H1 (cell line): ENCODE data around the gene TMEM170A. TPM values are rescaled to one million over a fixed set of nuclear protein-coding genes. Genes with fewer than 3 reads are reported as not detected.

Source experiments
- CTCF ChIA-PET: fragments of 300-600 bp; sonication (Branson Sonifier 250); formaldehyde crosslinking; loops from one replicate; lab custom pipeline; 2021; ENCODE audit not compliant: partially characterized antibody; lab: Charles Lee
- POLR2A ChIA-PET: fragments of 300-600 bp; sonication (Branson Sonifier 250); formaldehyde crosslinking; loops from one replicate; lab custom pipeline; 2021; ENCODE audit warnings: inconsistent platforms; ENCODE audit not compliant: partially characterized antibody; lab: Charles Lee
- DNase-seq, 2 experiments: peaks; one replicate each; pipeline versions ENCODE4 v3.0.0 to v3.0.0-alpha.2; 2010 to 2022; ENCODE audit warnings: low spot score in 2 of 2, low read depth in 1 of 2, mixed read lengths in 1 of 2
- FAIRE-seq: peaks from 2 replicates; lab custom pipeline; 2011; peaks lifted over from hg19 to GRCh38; lab: Jason Lieb, UNC
- H2AFZ ChIP-seq: 2 replicates; pipeline ENCODE4 v1.8.1; 2012; ENCODE audit warnings: low read length, inconsistent platforms
- H2AK5ac ChIP-seq: 2 replicates; pipeline ENCODE4 v1.6.1; 2013; ENCODE audit warnings: low read depth, low read length
- H2BK120ac ChIP-seq: replicated peaks from 2 replicates; pipeline ENCODE3; 2013; ENCODE audit warnings: low read depth, low read length, inconsistent platforms
- H2BK12ac ChIP-seq: 2 replicates; pipeline ENCODE4 v1.6.1; 2013; ENCODE audit warnings: low read depth, low read length
- H2BK15ac ChIP-seq: 2 replicates; pipeline ENCODE4 v1.6.1; 2013; ENCODE audit warnings: low read length
- H2BK20ac ChIP-seq: 2 replicates; pipeline ENCODE4 v1.6.1; 2013; ENCODE audit warnings: low read length
- H2BK5ac ChIP-seq: 2 replicates; pipeline ENCODE4 v1.6.1; 2013; ENCODE audit warnings: low read depth, low read length
- H3K14ac ChIP-seq: 2 replicates; pipeline ENCODE4 v1.6.1; 2013; ENCODE audit warnings: inconsistent platforms; ENCODE audit not compliant: insufficient read length
- H3K18ac ChIP-seq: 2 replicates; pipeline ENCODE4 v1.6.1; 2013; ENCODE audit warnings: low read length; ENCODE audit errors: extremely low read depth
- H3K23ac ChIP-seq: 2 replicates; pipeline ENCODE4 v1.6.1; 2013; ENCODE audit warnings: inconsistent platforms; ENCODE audit not compliant: insufficient read length
- H3K23me2 ChIP-seq: 2 replicates; pipeline ENCODE4 v1.6.1; 2013; ENCODE audit warnings: low read depth, low read length
- H3K27ac ChIP-seq: 2 replicates; pipeline ENCODE4 v1.6.1; 2011; ENCODE audit warnings: low read depth, low read length, inconsistent platforms
- H3K27me3 ChIP-seq, 4 experiments: replicated peaks in 1 of 4; 1 replicate in 1 of 4; 2 replicates in 3 of 4; pipeline versions ENCODE4 v1.6.1 to v1.8.1; 2011 to 2013; ENCODE audit warnings: low read length in 3 of 4, mild to moderate bottlenecking in 3 of 4, inconsistent platforms in 2 of 4, mixed read lengths in 2 of 4, moderate library complexity in 1 of 4; ENCODE audit not compliant: control insufficient read depth in 3 of 4, insufficient read depth in 3 of 4; ENCODE audit errors: extremely low read depth in 1 of 4
- H3K36me3 ChIP-seq, 4 experiments: 2 replicates each; pipeline versions ENCODE4 v1.6.1 to v1.8.1; 2011 to 2013; ENCODE audit warnings: mild to moderate bottlenecking in 4 of 4, low read length in 3 of 4, moderate library complexity in 2 of 4, control low read depth in 1 of 4, inconsistent platforms in 1 of 4; ENCODE audit not compliant: insufficient read depth in 4 of 4, control insufficient read depth in 2 of 4
- H3K4ac ChIP-seq: replicated peaks from 2 replicates; pipeline ENCODE3; 2013; ENCODE audit warnings: low read length, low read depth, mixed read lengths, inconsistent platforms; ENCODE audit not compliant: insufficient read length
- H3K4me1 ChIP-seq, 4 experiments: replicated peaks in 1 of 4; 1 replicate in 1 of 4; 2 replicates in 3 of 4; pipeline versions ENCODE4 v1.6.1 to v1.8.1; 2011 to 2013; ENCODE audit warnings: low read length in 3 of 4, inconsistent platforms in 2 of 4, mixed read lengths in 1 of 4; ENCODE audit not compliant: insufficient read depth in 4 of 4, control insufficient read depth in 3 of 4
- H3K4me2 ChIP-seq, 2 experiments: 2 replicates each; pipeline versions ENCODE4 v1.6.1 to v1.8.1; 2011 to 2013; ENCODE audit warnings: low read depth in 2 of 2, low read length in 2 of 2, control low read depth in 1 of 2, inconsistent platforms in 1 of 2, mild to moderate bottlenecking in 1 of 2; ENCODE audit not compliant: insufficient read depth in 1 of 2
- H3K4me3 ChIP-seq, 4 experiments: fragments of 200-600, 300-600 bp in 1 of 4; sonication (generic), shearing (Covaris generic), sonication (Bioruptor Twin) in 1 of 4; 2 replicates each; pipeline versions ENCODE4 v1.5.1 to v1.8.1; 2011 to 2016; ENCODE audit warnings: low read length in 4 of 4, low read depth in 3 of 4, control low read depth in 2 of 4, inconsistent platforms in 2 of 4, mild to moderate bottlenecking in 2 of 4, mixed read lengths in 1 of 4, moderate library complexity in 1 of 4; ENCODE audit not compliant: insufficient read depth in 2 of 4; ENCODE audit errors: extremely low read depth in 1 of 4
- H3K56ac ChIP-seq: replicated peaks from 2 replicates; pipeline ENCODE3; 2013; ENCODE audit warnings: low read depth, mild to moderate bottlenecking, mixed read lengths, low read length, inconsistent platforms; ENCODE audit not compliant: insufficient read length
- H3K79me1 ChIP-seq: 2 replicates; pipeline ENCODE4 v1.6.1; 2013; ENCODE audit warnings: low read depth, low read length, control low read depth
- H3K79me2 ChIP-seq, 2 experiments: 2 replicates each; pipeline versions ENCODE4 v1.6.1 to v1.8.1; 2012 to 2013; ENCODE audit warnings: low read length in 2 of 2, mild to moderate bottlenecking in 2 of 2, inconsistent platforms in 1 of 2; ENCODE audit not compliant: insufficient read depth in 2 of 2, control insufficient read depth in 1 of 2
- H3K9ac ChIP-seq, 4 experiments: replicated peaks in 1 of 4; 1 replicate in 1 of 4; 2 replicates in 3 of 4; pipeline versions ENCODE4 v1.6.1 to v1.8.1; 2011 to 2013; ENCODE audit warnings: low read depth in 3 of 4, low read length in 3 of 4, control low read depth in 2 of 4, mild to moderate bottlenecking in 2 of 4, moderate library complexity in 2 of 4, inconsistent platforms in 1 of 4; ENCODE audit errors: extremely low read depth in 1 of 4
- H3K9me3 ChIP-seq, 2 experiments: 2 replicates each; pipeline versions ENCODE4 v1.6.1 to v1.8.1; 2012 to 2013; ENCODE audit warnings: mild to moderate bottlenecking in 2 of 2, moderate library complexity in 2 of 2, control low read depth in 1 of 2, inconsistent platforms in 1 of 2, low read depth in 1 of 2, low read length in 1 of 2, mixed read lengths in 1 of 2; ENCODE audit not compliant: insufficient read depth in 2 of 2
- H4K20me1 ChIP-seq, 2 experiments: replicated peaks in 1 of 2; 2 replicates each; pipeline versions ENCODE3 to v1.8.1; 2011 to 2013; ENCODE audit warnings: inconsistent platforms in 2 of 2, low read length in 2 of 2, mild to moderate bottlenecking in 1 of 2; ENCODE audit not compliant: insufficient read depth in 2 of 2, control insufficient read depth in 1 of 2
- H4K5ac ChIP-seq: 2 replicates; pipeline ENCODE4 v1.6.1; 2013; ENCODE audit warnings: low read length, low read depth, mixed read lengths, inconsistent platforms; ENCODE audit not compliant: insufficient read length
- H4K8ac ChIP-seq: 2 replicates; pipeline ENCODE4 v1.8.0; 2013; ENCODE audit warnings: mild to moderate bottlenecking, moderate library complexity, low read length, inconsistent platforms; ENCODE audit not compliant: insufficient read depth; ENCODE audit errors: extremely low read depth
- H4K91ac ChIP-seq: replicated peaks from 2 replicates; pipeline ENCODE3; 2013; ENCODE audit warnings: low read length, mixed read lengths, inconsistent platforms; ENCODE audit not compliant: insufficient read length
- ASH2L ChIP-seq: fragments of 200-600, 300-600 bp; sonication (generic); IDR thresholded peaks from one replicate; pipeline ENCODE4 v1.7.1; 2017; ENCODE audit warnings: low read length
- CBX5 ChIP-seq: fragments of 300-800, 300-1000 bp; sonication (generic); IDR thresholded peaks from 2 replicates; pipeline ENCODE4 v1.7.1; 2016; ENCODE audit warnings: antibody characterized with exemption, low read length, low read depth
- CTBP2 ChIP-seq: IDR thresholded peaks from 2 replicates; pipeline ENCODE4 v1.7.0; 2011; ENCODE audit warnings: borderline replicate concordance, mild to moderate bottlenecking, moderate library complexity, mixed read lengths, low read length; ENCODE audit not compliant: insufficient read depth, insufficient read length
- EP300 ChIP-seq, 2 experiments: IDR thresholded peaks; 1 replicate in 1 of 2; 2 replicates in 1 of 2; pipeline ENCODE4 v1.6.1; 2011 to 2012; ENCODE audit warnings: low read depth in 2 of 2, low read length in 2 of 2, mild to moderate bottlenecking in 2 of 2, borderline replicate concordance in 1 of 2, inconsistent platforms in 1 of 2, moderate library complexity in 1 of 2
- EZH2 ChIP-seq: fragments of 200-600 bp; sonication (generic); IDR thresholded peaks from 2 replicates; pipeline ENCODE4 v1.7.1; 2012; ENCODE audit warnings: low read depth, mild to moderate bottlenecking, moderate library complexity, low read length, inconsistent platforms; ENCODE audit not compliant: severe bottlenecking
- GABPA ChIP-seq: IDR thresholded peaks from 2 replicates; pipeline ENCODE4 v1.6.1; 2011; ENCODE audit warnings: mild to moderate bottlenecking, low read length, moderate library complexity, borderline replicate concordance; ENCODE audit not compliant: insufficient read depth
- MAX ChIP-seq: IDR thresholded peaks from 2 replicates; pipeline ENCODE4 v1.6.1; 2012; ENCODE audit warnings: inconsistent platforms
- POLR2AphosphoS5 ChIP-seq: IDR thresholded peaks from 2 replicates; pipeline ENCODE4 v1.6.1; 2011; ENCODE audit warnings: low read depth, low read length
- POU5F1 ChIP-seq: IDR thresholded peaks from 2 replicates; pipeline ENCODE4 v1.6.1; 2011; ENCODE audit warnings: low read depth, mild to moderate bottlenecking, low read length, moderate library complexity
- RFX5 ChIP-seq: IDR thresholded peaks from 2 replicates; pipeline ENCODE4 v1.6.1; 2011; ENCODE audit warnings: low read depth, low read length, improper control_type of control experiment, borderline replicate concordance
- SIN3A ChIP-seq, 2 experiments: IDR thresholded peaks in 1 of 2; conservative IDR thresholded peaks in 1 of 2; 2 replicates each; pipeline ENCODE4 v1.6.1; 2011 to 2012; ENCODE audit warnings: low read length in 2 of 2, improper control_type of control experiment in 1 of 2, low read depth in 1 of 2, mild to moderate bottlenecking in 1 of 2
- TAF1 ChIP-seq: IDR thresholded peaks from 2 replicates; pipeline ENCODE4 v1.6.1; 2011; ENCODE audit warnings: mild to moderate bottlenecking, low read depth, low read length
- YY1 ChIP-seq: IDR thresholded peaks from 2 replicates; pipeline ENCODE4 v1.6.1; 2011; ENCODE audit warnings: low read depth, mild to moderate bottlenecking, low read length
- WGBS, 2 experiments: shearing (Covaris generic) in 1 of 2; methylation state at CpG; one replicate each; pipeline versions ENCODE4 v1.1.6 to v1.1.7; 2013 to 2015; ENCODE audit warnings: low lambda C conversion rate in 2 of 2, mixed read lengths in 2 of 2, inconsistent platforms in 1 of 2, low coverage in 1 of 2, missing lambda C conversion rate in 1 of 2; ENCODE audit not compliant: insufficient replicate concordance in 2 of 2, insufficient coverage in 1 of 2, insufficient read length in 1 of 2; ENCODE audit errors: extremely low coverage in 1 of 2, missing lambda C conversion rate in 1 of 2; 5-methylcytosine and 5-hydroxymethylcytosine counted together
- polyA plus RNA-seq, 7 experiments: library from polyadenylated mRNA; depleted of rRNA in 3 of 7; stranded (reverse) in 5 of 7; unstranded in 2 of 7; fragments of >200 nt in 5 of 7; fragments of 200-250 nt in 2 of 7; gene quantifications; 1 replicate in 5 of 7; 2 replicates in 1 of 7; 4 replicates in 1 of 7; pipeline versions ENCODE4 v1.2.1 to v1.2.3, GENCODE V29; 2011 to 2013; ENCODE audit warnings: missing spikeins in 2 of 7, mixed read lengths in 2 of 7
- total RNA-seq: library from RNA; stranded (reverse); fragmentation: NEBNext Ultra II Directional; extraction: Animal tissue kit (Norgen Biotek cat#: 25700); gene quantifications from 2 replicates; pipeline ENCODE4 v1.2.1, GENCODE V29; 2021

Gene TMEM170A
- total and polyA plus RNA-seq, 2 of the 8 experiments (the other 6 are each of a cell fraction or from before 2014, with no cell fraction given): 22.9 to 56.6 TPM

GRCh38 chr16:75460446-75460845, 4.0 kb downstream of the TMEM170A start:
- Histone ChIP-seq H4K5ac (no peak overlapping the region), H3K36me3 (no peaks in the 10 kb centered on the region), H3K14ac (no peak overlapping the region), H4K91ac (no peak overlapping the region), H3K27me3 (no peaks in the 10 kb centered on the region), H4K20me1 (peaks cover 10 to 26% of the 10 kb centered on the region in 2 experiments), H3K9ac (peak overlapping the region in 2 of 4 experiments; percentile 6 to 10; a peak in 2 of 7 replicates), H4K8ac (peak overlapping the region; percentile 58; the same call in 1 of the 2 replicates), H3K27ac (no peak overlapping the region), H3K4me2 (peak overlapping the region in 1 of 2 experiments; percentile 12; a peak in 2 of 4 replicates), H3K4me3 (peak overlapping the region in 1 of 4 experiments; percentile 21; a peak in 2 of 8 replicates), H3K18ac (no peak overlapping the region), H2BK12ac (no peak overlapping the region), H2BK20ac (no peak overlapping the region), H2AFZ (no peak overlapping the region), H3K23me2 (0 out of 2 replicates have a peak, but pooled peaks cover 1% of the 10 kb centered on the region), H2BK120ac (no peak overlapping the region), H2AK5ac (no peak overlapping the region), H3K4ac (no peak overlapping the region), H3K79me1 (peaks cover 11% of the 10 kb centered on the region), H3K56ac (no peak overlapping the region), H2BK15ac (no peak overlapping the region), H2BK5ac (no peak overlapping the region), H3K4me1 (peaks cover 3 to 8% (median 5%) of the 10 kb centered on the region in 4 experiments; a peak in 6 of 7 replicates), H3K9me3 (no peaks in the 10 kb centered on the region), H3K23ac (no peak overlapping the region), H3K79me2 (peaks cover 11 to 80% of the 10 kb centered on the region in 2 experiments)
- 8% methylated on average over 1 of the region's 1 CpG; no CpG with 5 or more reads in 1 of the 2 experiments for WGBS, 2 experiments
- CTCF ChIA-PET: no interaction called here
- POLR2A ChIA-PET: no interaction called here
- no peak for DNase-seq
- FAIRE-seq: no peak
- no peak for TF ChIP-seq POU5F1
- TF ChIP-seq MAX: peak; percentile 50; the same call in 1 of the 2 replicates
- TF ChIP-seq EP300 (IDR thresholded peaks at IDR 0.05; ENCODE audit: borderline replicate concordance in 1 of 2, low read depth in 2 of 2, low read length in 2 of 2): peak in 1 of 2 experiments; percentile 21; a peak in 1 of 3 replicates
- peak; percentile 31 for TF ChIP-seq ASH2L
- no peak for TF ChIP-seq YY1
- TF ChIP-seq POLR2AphosphoS5: no peak
- TF ChIP-seq CTBP2: no peak
- no peak for TF ChIP-seq GABPA
- TF ChIP-seq EZH2: no peak
- no peak for TF ChIP-seq RFX5
- no peak for TF ChIP-seq CBX5
- 0 out of 4 replicates have a peak, but pooled peaks of 1 of the 2 experiments have one; percentile 33 for TF ChIP-seq SIN3A (conservative IDR thresholded peaks at IDR 0.05 in 1 of 2, IDR thresholded peaks at IDR 0.05 in 1 of 2; ENCODE audit: low read depth in 1 of 2, low read length in 2 of 2)
- no peak for TF ChIP-seq TAF1
